HepG2 (cell line): ENCODE results near the gene GFER. TPM values are rescaled to one million over a fixed set of nuclear protein-coding genes. Genes with fewer than 3 reads are reported as not detected.
A peak's percentile ranks its signal among the peaks of the same experiment; 100 is the strongest.

Experiments used
- DNMT1 ChIP-seq: sonication (generic); formaldehyde crosslinking; IDR thresholded peaks from 2 replicates; pipeline ENCODE4 v1.5.1; 2020; ENCODE audit warnings: mild to moderate bottlenecking, missing genetic modification reagents
- HOXD1 ChIP-seq: sonication (generic); formaldehyde crosslinking; IDR thresholded peaks from 2 replicates; pipeline ENCODE4 v1.5.0; 2020; ENCODE audit warnings: missing genetic modification reagents
- KLF16 ChIP-seq, 2 experiments: sonication (generic) in 1 of 2; formaldehyde crosslinking in 1 of 2; IDR thresholded peaks; 2 replicates each; pipeline versions ENCODE4 v1.6.1 to v1.8.0; 2016 to 2023; ENCODE audit warnings: missing genetic modification reagents in 2 of 2, missing compliant biosample characterization in 1 of 2
- NONO ChIP-seq, 2 experiments: fragments of 450-650 bp in 1 of 2; sonication (generic) in 1 of 2; formaldehyde crosslinking in 1 of 2; IDR thresholded peaks in 1 of 2; conservative IDR thresholded peaks in 1 of 2; 2 replicates each; pipeline versions ENCODE4 v1.6.1 to v1.8.0; 2017 to 2022; ENCODE audit warnings: mild to moderate bottlenecking in 1 of 2, missing genetic modification reagents in 1 of 2, moderate library complexity in 1 of 2
- NR2F1 ChIP-seq, 2 experiments: fragments of 450-650 bp in 1 of 2; formaldehyde crosslinking in 1 of 2; IDR thresholded peaks; 2 replicates each; pipeline versions ENCODE4 v1.5.0 to v1.6.1; 2016 to 2020; ENCODE audit warnings: mild to moderate bottlenecking in 1 of 2, missing compliant biosample characterization in 1 of 2, missing genetic modification reagents in 1 of 2, moderate library complexity in 1 of 2
- PHB2 ChIP-seq: fragments of 450-650 bp; IDR thresholded peaks from 2 replicates; pipeline ENCODE4 v1.6.1; 2018; ENCODE audit not compliant: partially characterized antibody
- RNF2 ChIP-seq: fragments of 450-650 bp; conservative IDR thresholded peaks from 2 replicates; pipeline ENCODE4 v1.6.1; 2016; ENCODE audit warnings: low read depth
- SALL1 ChIP-seq: sonication (generic); formaldehyde crosslinking; IDR thresholded peaks from 2 replicates; pipeline ENCODE4 v1.8.0; 2022; ENCODE audit warnings: mild to moderate bottlenecking, missing genetic modification reagents
- TBX2 ChIP-seq: sonication (generic); formaldehyde crosslinking; IDR thresholded peaks from 2 replicates; pipeline ENCODE4 v1.5.0; 2020; ENCODE audit warnings: missing genetic modification reagents, mild to moderate bottlenecking, borderline replicate concordance
- ZFP36L1 ChIP-seq: sonication (generic); formaldehyde crosslinking; IDR thresholded peaks from 2 replicates; pipeline ENCODE4 v1.8.0; 2022; ENCODE audit warnings: mild to moderate bottlenecking, missing genetic modification reagents, moderate library complexity
- ZMYM2 ChIP-seq: sonication (generic); formaldehyde crosslinking; IDR thresholded peaks from 2 replicates; pipeline ENCODE4 v1.8.0; 2022; ENCODE audit warnings: mild to moderate bottlenecking, missing genetic modification reagents
- ZNF496 ChIP-seq: sonication (generic); formaldehyde crosslinking; IDR thresholded peaks from 2 replicates; pipeline ENCODE4 v1.8.1; 2023; ENCODE audit warnings: mild to moderate bottlenecking, moderate library complexity, missing genetic modification reagents; ENCODE audit not compliant: insufficient replicate concordance
- ZNF501 ChIP-seq: sonication (generic); formaldehyde crosslinking; IDR thresholded peaks from 2 replicates; pipeline ENCODE4 v1.5.1; 2020; ENCODE audit warnings: mild to moderate bottlenecking, moderate library complexity, missing genetic modification reagents
- ZSCAN21 ChIP-seq: sonication (generic); formaldehyde crosslinking; IDR thresholded peaks from 2 replicates; pipeline ENCODE4 v1.8.0; 2022; ENCODE audit warnings: mild to moderate bottlenecking, missing genetic modification reagents, moderate library complexity, borderline replicate concordance
- polyA plus RNA-seq, 8 experiments: library from polyadenylated mRNA; depleted of rRNA in 3 of 8; stranded (reverse) in 7 of 8; unstranded in 1 of 8; fragments of >200 nt; fragmentation: Illumina TruSeq in 4 of 8; extraction: Trizol in 4 of 8; gene quantifications; 2 replicates each; pipeline versions ENCODE4 v1.2.1 to v1.2.3, GENCODE V29; 2011 to 2016; ENCODE audit warnings: low read depth in 4 of 8, missing spikeins in 1 of 8, mixed read lengths in 1 of 8; ENCODE audit not compliant: insufficient read depth in 1 of 8
- total RNA-seq, 5 experiments: library from RNA; depleted of rRNA; stranded (reverse); fragments of >200 nt; fragmentation: Illumina TruSeq; extraction: Trizol; gene quantifications; 2 replicates each; pipeline ENCODE4 v1.2.3, GENCODE V29; 2016; ENCODE audit warnings: low read depth in 1 of 5
- TF ChIP-seq, protein P1 (sequence below): sonication (generic); formaldehyde crosslinking; IDR thresholded peaks from 2 replicates; pipeline ENCODE4 v1.8.1; 2023; ENCODE audit warnings: mild to moderate bottlenecking, moderate library complexity, missing genetic modification reagents
- TF ChIP-seq, protein P2 (sequence below): sonication (generic); formaldehyde crosslinking; IDR thresholded peaks from 2 replicates; pipeline ENCODE4 v1.4.0; 2020; ENCODE audit warnings: missing genetic modification reagents
- TF ChIP-seq, protein P3 (sequence below): sonication (generic); formaldehyde crosslinking; IDR thresholded peaks from 2 replicates; pipeline ENCODE4 v1.5.0; 2020; ENCODE audit warnings: mild to moderate bottlenecking, missing genetic modification reagents
- TF ChIP-seq, protein P4 (sequence below): sonication (generic); formaldehyde crosslinking; IDR thresholded peaks from 2 replicates; pipeline ENCODE4 v1.5.1; 2020; ENCODE audit warnings: mild to moderate bottlenecking, missing genetic modification reagents, moderate library complexity

GFER gene
- total and polyA plus RNA-seq, 2 of the 13 experiments (the other 11 are each of a cell fraction or from before 2014, with no cell fraction given) = 28.6 to 71.7 TPM

DNA sequence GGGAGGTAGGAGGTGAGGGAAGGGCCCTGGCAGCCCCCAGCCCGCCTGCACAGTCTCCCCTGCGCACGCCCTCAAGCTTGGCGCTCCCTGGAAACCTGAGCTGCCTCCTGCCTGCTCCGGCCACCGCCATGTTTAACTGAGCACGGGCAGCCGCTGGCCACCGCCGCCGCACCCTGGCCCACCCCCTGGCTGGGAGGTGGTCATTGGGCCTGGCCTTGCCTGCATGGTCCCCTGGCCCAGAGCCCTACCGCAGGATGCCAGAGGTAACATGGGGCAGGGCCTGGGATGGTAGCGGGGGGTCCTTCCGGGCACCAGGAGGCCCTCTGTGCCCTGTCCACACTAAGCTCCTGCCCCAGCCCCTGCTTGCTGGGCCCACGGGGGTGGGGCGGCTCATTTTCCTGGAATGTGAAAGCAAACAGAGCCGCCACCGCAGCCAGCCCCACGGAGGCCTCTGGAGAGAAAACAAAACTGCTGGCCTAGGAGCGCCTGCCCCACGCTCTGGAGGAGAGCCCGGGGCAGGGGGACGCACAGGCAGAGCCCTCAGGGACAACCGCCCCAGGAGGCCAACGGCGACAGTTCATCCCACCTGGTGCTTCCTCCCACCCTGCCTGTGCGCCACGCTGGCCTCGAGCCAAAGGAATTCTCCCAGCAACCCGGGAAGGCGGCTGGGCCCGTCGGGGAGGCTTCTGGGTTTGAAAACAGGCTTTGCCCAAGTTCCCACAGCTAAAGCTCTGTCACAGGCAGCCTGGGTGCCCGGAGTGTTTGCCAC lies 51.6 kb downstream of the GFER start (continued):
- peak in 1 of 2 experiments; percentile 94; a peak in 2 of 4 replicates for TF ChIP-seq KLF16 (CRISPR knock-in tag; IDR thresholded peaks at IDR 0.05)
- TF ChIP-seq, protein P1, sequence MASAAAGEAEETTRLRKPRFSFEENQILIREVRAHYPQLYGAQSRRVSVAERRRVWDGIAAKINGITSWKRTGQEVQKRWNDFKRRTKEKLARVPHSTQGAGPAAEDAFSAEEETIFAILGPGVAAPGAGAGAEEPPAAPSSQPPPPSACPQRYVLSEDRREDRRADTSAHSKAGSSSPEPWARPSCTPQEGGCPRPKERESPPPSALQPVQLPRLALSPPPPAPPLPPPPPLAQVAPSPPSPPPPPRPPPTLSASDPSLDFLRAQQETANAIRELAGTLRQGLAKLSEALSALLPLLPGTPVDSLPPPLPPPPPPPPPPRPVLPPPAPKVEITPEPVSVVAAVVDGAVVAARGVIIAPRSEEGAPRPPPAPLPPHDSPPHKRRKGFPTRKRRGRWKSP (CRISPR knock-in tag) = no peak; the same call in 1 of the 2 replicates
- TF ChIP-seq ZMYM2 (CRISPR knock-in tag) = peak; percentile 75; the same call in 1 of the 2 replicates
- TF ChIP-seq RNF2 = no peak
- TF ChIP-seq ZNF496 (CRISPR knock-in tag) = no peak
- TF ChIP-seq TBX2 (CRISPR knock-in tag) = peak; percentile 83
- TF ChIP-seq ZNF501 (CRISPR knock-in tag) = peak; percentile 62
- TF ChIP-seq, protein P2, sequence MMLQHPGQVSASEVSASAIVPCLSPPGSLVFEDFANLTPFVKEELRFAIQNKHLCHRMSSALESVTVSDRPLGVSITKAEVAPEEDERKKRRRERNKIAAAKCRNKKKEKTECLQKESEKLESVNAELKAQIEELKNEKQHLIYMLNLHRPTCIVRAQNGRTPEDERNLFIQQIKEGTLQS = peak; percentile 29; the same call in 1 of the 2 replicates
- TF ChIP-seq ZFP36L1 (CRISPR knock-in tag) = no peak
- TF ChIP-seq NR2F1 (CRISPR knock-in tag; IDR thresholded peaks at IDR 0.05) = no peak
- TF ChIP-seq SALL1 (CRISPR knock-in tag) = peak; percentile 69
- no peak for TF ChIP-seq NONO (IDR thresholded peaks at IDR 0.05)
- TF ChIP-seq NONO (CRISPR knock-in tag; conservative IDR thresholded peaks at IDR 0.05) = peak; percentile 21; the same call in 1 of the 2 replicates
- peak; percentile 58; the same call in 1 of the 2 replicates for TF ChIP-seq HOXD1 (CRISPR knock-in tag)
- TF ChIP-seq, protein P3, sequence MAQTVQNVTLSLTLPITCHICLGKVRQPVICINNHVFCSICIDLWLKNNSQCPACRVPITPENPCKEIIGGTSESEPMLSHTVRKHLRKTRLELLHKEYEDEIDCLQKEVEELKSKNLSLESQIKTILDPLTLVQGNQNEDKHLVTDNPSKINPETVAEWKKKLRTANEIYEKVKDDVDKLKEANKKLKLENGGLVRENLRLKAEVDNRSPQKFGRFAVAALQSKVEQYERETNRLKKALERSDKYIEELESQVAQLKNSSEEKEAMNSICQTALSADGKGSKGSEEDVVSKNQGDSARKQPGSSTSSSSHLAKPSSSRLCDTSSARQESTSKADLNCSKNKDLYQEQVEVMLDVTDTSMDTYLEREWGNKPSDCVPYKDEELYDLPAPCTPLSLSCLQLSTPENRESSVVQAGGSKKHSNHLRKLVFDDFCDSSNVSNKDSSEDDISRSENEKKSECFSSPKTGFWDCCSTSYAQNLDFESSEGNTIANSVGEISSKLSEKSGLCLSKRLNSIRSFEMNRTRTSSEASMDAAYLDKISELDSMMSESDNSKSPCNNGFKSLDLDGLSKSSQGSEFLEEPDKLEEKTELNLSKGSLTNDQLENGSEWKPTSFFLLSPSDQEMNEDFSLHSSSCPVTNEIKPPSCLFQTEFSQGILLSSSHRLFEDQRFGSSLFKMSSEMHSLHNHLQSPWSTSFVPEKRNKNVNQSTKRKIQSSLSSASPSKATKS = no peak
- TF ChIP-seq ZSCAN21 (CRISPR knock-in tag) = peak; percentile 86; the same call in 1 of the 2 replicates
- 0 out of 2 replicates have a peak, but pooled peaks have one; percentile 81 for TF ChIP-seq DNMT1 (CRISPR knock-in tag)
- no peak for TF ChIP-seq PHB2
- TF ChIP-seq, protein P4, sequence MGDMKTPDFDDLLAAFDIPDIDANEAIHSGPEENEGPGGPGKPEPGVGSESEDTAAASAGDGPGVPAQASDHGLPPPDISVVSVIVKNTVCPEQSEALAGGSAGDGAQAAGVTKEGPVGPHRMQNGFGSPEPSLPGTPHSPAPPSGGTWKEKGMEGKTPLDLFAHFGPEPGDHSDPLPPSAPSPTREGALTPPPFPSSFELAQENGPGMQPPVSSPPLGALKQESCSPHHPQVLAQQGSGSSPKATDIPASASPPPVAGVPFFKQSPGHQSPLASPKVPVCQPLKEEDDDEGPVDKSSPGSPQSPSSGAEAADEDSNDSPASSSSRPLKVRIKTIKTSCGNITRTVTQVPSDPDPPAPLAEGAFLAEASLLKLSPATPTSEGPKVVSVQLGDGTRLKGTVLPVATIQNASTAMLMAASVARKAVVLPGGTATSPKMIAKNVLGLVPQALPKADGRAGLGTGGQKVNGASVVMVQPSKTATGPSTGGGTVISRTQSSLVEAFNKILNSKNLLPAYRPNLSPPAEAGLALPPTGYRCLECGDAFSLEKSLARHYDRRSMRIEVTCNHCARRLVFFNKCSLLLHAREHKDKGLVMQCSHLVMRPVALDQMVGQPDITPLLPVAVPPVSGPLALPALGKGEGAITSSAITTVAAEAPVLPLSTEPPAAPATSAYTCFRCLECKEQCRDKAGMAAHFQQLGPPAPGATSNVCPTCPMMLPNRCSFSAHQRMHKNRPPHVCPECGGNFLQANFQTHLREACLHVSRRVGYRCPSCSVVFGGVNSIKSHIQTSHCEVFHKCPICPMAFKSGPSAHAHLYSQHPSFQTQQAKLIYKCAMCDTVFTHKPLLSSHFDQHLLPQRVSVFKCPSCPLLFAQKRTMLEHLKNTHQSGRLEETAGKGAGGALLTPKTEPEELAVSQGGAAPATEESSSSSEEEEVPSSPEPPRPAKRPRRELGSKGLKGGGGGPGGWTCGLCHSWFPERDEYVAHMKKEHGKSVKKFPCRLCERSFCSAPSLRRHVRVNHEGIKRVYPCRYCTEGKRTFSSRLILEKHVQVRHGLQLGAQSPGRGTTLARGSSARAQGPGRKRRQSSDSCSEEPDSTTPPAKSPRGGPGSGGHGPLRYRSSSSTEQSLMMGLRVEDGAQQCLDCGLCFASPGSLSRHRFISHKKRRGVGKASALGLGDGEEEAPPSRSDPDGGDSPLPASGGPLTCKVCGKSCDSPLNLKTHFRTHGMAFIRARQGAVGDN (CRISPR knock-in tag) = peak; percentile 96
